C4-2B (cell line): ENCODE results near the gene ITGA11.

ENCODE experiments used
- ZFX ChIP-seq: fragments of 450-650 bp; IDR thresholded peaks from 2 replicates; pipeline ENCODE4 v1.6.1; 2017
- TF ChIP-seq, protein P1 (sequence below): fragments of 450-650 bp; conservative IDR thresholded peaks from 2 replicates; pipeline ENCODE4 v1.5.1; 2017; ENCODE audit warnings: mild to moderate bottlenecking

DNA sequence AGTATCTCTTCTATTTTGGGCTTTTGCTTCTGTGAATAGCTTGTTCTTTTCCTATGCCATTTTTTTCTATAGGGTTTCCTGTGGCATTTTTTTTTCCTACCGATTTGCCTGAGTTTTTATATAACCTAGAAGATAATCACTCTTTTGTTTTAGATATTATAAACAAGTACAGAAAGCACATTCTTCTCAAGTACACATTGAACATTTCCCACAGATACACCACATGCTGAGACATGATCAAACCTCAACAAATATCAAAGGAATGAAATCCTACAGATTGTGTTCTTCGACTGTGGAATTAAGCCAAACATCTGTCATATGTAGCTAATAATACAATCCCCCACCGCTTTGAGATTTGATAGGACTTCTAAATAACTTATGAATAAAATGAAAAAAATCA, 163.6 kb downstream of the ITGA11 start:
- TF ChIP-seq, protein P1, sequence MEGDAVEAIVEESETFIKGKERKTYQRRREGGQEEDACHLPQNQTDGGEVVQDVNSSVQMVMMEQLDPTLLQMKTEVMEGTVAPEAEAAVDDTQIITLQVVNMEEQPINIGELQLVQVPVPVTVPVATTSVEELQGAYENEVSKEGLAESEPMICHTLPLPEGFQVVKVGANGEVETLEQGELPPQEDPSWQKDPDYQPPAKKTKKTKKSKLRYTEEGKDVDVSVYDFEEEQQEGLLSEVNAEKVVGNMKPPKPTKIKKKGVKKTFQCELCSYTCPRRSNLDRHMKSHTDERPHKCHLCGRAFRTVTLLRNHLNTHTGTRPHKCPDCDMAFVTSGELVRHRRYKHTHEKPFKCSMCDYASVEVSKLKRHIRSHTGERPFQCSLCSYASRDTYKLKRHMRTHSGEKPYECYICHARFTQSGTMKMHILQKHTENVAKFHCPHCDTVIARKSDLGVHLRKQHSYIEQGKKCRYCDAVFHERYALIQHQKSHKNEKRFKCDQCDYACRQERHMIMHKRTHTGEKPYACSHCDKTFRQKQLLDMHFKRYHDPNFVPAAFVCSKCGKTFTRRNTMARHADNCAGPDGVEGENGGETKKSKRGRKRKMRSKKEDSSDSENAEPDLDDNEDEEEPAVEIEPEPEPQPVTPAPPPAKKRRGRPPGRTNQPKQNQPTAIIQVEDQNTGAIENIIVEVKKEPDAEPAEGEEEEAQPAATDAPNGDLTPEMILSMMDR, result no peak
- no peak for TF ChIP-seq ZFX
